A549 treated with DMSO at 1 μM for 4 hours (cell line): ENCODE data around the gene TRIML1. TPM values are rescaled to one million over a fixed set of nuclear protein-coding genes. Genes with fewer than 3 reads are reported as not detected.

Experiments used
- total RNA-seq: library from RNA; stranded (reverse); fragments of 200-300 nt; extraction: Qiagen RNA extraction; gene quantifications from 5 replicates; pipeline ENCODE4 v1.2.3, GENCODE V29; 2022; ENCODE audit warnings: low read depth

TRIML1 gene, protein sequence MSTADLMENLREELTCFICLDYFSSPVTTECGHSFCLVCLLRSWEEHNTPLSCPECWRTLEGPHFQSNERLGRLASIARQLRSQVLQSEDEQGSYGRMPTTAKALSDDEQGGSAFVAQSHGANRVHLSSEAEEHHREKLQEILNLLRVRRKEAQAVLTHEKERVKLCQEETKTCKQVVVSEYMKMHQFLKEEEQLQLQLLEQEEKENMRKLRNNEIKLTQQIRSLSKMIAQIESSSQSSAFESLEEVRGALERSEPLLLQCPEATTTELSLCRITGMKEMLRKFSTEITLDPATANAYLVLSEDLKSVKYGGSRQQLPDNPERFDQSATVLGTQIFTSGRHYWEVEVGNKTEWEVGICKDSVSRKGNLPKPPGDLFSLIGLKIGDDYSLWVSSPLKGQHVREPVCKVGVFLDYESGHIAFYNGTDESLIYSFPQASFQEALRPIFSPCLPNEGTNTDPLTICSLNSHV
- total RNA-seq, result 0.05 TPM in 1 of 5 replicates, not detected in the others

DNA sequence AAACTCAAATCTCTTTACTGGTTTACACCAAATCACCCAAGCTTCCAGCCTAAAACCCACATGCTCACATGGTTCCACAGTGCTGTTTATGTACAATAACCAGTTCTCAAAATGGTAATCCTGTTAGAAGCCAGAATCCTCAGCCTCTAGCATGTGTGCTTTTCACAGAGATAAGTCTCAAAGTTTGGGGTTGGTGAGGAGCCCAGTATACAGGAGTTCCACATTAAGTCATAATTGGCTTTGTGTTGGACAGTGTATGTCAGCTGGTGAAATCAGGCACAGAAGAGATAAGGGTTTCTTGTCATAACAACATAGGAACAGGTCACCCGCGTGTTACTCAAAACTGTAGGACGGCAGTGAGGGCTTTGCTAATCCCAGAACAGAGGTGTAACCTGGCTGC is at the start of gene TRIML1:
Gene TRIML1, plus strand, starts transcription at position 301 of the 400 bp plus-strand sequence. CDS start 118 bp downstream, outside the sequence.

DNA sequence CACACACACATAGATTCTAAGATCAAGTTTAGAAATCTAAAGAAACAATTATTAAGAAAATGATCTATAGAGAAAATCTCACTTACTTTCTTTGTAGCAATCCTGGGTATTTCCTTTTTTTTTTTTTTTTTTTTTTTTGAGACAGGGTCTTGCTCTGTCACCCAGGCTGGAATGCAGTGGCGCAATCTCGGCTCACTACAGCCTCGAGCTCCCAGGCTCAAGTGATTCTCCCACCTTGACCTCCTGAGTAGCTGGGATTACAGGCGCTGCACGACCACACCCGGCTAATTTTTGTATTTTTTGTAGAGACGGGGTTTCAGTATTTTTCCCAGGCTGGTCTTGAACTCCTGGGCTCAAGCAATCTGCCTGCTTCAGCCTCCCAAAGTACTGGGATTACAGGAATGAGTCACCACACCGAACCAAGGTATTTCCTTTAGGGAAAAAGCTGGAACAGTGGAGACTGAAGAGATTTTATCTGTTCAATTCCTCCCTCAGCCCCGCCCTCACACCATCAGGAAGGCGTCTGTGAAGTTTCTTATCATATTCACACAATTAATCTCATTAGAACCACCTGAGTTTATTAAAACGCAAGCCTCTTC is 30.0 kb upstream of the TRIML1 start, which contains the start of gene TRIML2:
Gene TRIML2, minus strand, starts transcription at position 447 of the 599 bp plus-strand sequence. CDS start 4,235 bp downstream, outside the sequence.

Other genes with a start within 250 kb of the TRIML1 start
- 0.03 TPM in 1 of 5 replicates, not detected in the others for gene ZFP42, start 143.7 kb upstream of the TRIML1 start, total RNA-seq
- 58.5 to 93.3 TPM (median 72.4 TPM) in 5 replicates for gene TRIML2, start 29.8 kb upstream of the TRIML1 start, total RNA-seq